HCT116 (cell line): ENCODE results near the gene RAPGEF1. TPM values are rescaled to one million over a fixed set of nuclear protein-coding genes. Genes with fewer than 3 reads are reported as not detected.

Experiments
- ATAC-seq: fragments of 200-7000 bp; cut with Tn5 transposase; 2 replicates; pipeline ENCODE4 v1.9.1; 2020; ENCODE audit warnings: mild to moderate bottlenecking, moderate library complexity
- BruUV-seq: library from RNA; stranded (reverse); fragments of 400-500 nt; replicated peaks from 2 replicates; lab custom pipeline; 2021; lab: Mats Ljungman, UMichigan
- CTCF ChIA-PET: fragments of 300-600 bp; sonication (Branson Sonifier 250); formaldehyde crosslinking; loops from one replicate; lab custom pipeline; 2021; ENCODE audit warnings: antibody characterized with exemption; lab: Charles Lee
- POLR2A ChIA-PET: fragments of 300-600, 350-600 bp; sonication (Branson Sonifier 250); formaldehyde crosslinking; loops from one replicate; lab custom pipeline; 2021; ENCODE audit warnings: antibody characterized with exemption; lab: Charles Lee
- RAD21 ChIA-PET, 2 experiments: fragments of 300-600 bp; sonication (Branson Sonifier 250); formaldehyde crosslinking; loops; one replicate each; lab custom pipeline; 2023; ENCODE audit warnings: low total read pairs in 2 of 2; ENCODE audit not compliant: uncharacterized antibody in 2 of 2, unreplicated experiment in 2 of 2, low non-redundant PET in 1 of 2; lab: Charles Lee
- DNase-seq: peaks from one replicate; pipeline ENCODE4 v3.0.0-alpha.2; 2010; ENCODE audit warnings: low read depth, low spot score
- H2AFZ ChIP-seq: fragments of 200-600 bp; shearing (Covaris generic), sonication (generic); 2 replicates; pipeline ENCODE4 v1.6.1; 2017; ENCODE audit warnings: low read depth, mixed run types, mixed read lengths, antibody characterized with exemption, low read length; ENCODE audit not compliant: poor library complexity, severe bottlenecking
- H3K27ac ChIP-seq: 2 replicates; pipeline ENCODE4 v1.5.1; 2012; ENCODE audit warnings: low read depth, low read length
- H3K27me3 ChIP-seq: fragments of 200-600 bp; sonication (generic); 2 replicates; pipeline ENCODE4 v1.6.1; 2016; ENCODE audit warnings: mixed run types, low read length, mixed read lengths; ENCODE audit not compliant: insufficient read depth
- H3K36me3 ChIP-seq, 2 experiments: fragments of 200-500 bp in 1 of 2; fragments of 200-600 bp in 1 of 2; sonication (Bioruptor generic) in 1 of 2; sonication (generic) in 1 of 2; 2 replicates each; pipeline versions ENCODE4 v1.5.1 to v1.6.1; 2014 to 2016; ENCODE audit warnings: low read length in 2 of 2, inconsistent platforms in 1 of 2, mixed read lengths in 1 of 2, mixed run types in 1 of 2; ENCODE audit not compliant: insufficient read depth in 2 of 2, control insufficient read depth in 1 of 2
- H3K4me1 ChIP-seq, 2 experiments: fragments of 200-600 bp in 1 of 2; sonication (generic) in 1 of 2; 2 replicates each; pipeline versions ENCODE4 v1.5.1 to v1.6.1; 2012 to 2017; ENCODE audit warnings: low read length in 2 of 2, inconsistent platforms in 1 of 2, mild to moderate bottlenecking in 1 of 2, mixed read lengths in 1 of 2, mixed run types in 1 of 2, moderate library complexity in 1 of 2; ENCODE audit not compliant: insufficient read depth in 2 of 2, control insufficient read depth in 1 of 2
- H3K4me2 ChIP-seq: fragments of 200-600 bp; sonication (generic); 2 replicates; pipeline ENCODE4 v1.6.1; 2017; ENCODE audit warnings: mixed run types, low read length, mixed read lengths
- H3K4me3 ChIP-seq, 2 experiments: fragments of 200-600 bp in 1 of 2; sonication (generic) in 1 of 2; replicated peaks in 1 of 2; 2 replicates each; pipeline ENCODE4 v1.5.1; 2011 to 2016; ENCODE audit warnings: low read length in 2 of 2, control low read depth in 1 of 2, low read depth in 1 of 2, mild to moderate bottlenecking in 1 of 2, mixed read lengths in 1 of 2, mixed run types in 1 of 2
- H3K79me2 ChIP-seq: fragments of 200-600 bp; sonication (generic); 2 replicates; pipeline ENCODE4 v1.6.1; 2017; ENCODE audit warnings: mild to moderate bottlenecking, mixed run types, low read length, moderate library complexity, mixed read lengths; ENCODE audit not compliant: insufficient read depth
- H3K9ac ChIP-seq: fragments of 200-600 bp; sonication (generic); 2 replicates; pipeline ENCODE4 v1.6.1; 2016; ENCODE audit warnings: low read length, mixed read lengths
- H3K9me2 ChIP-seq: fragments of 200-600 bp; sonication (generic), shearing (Covaris generic); 2 replicates; pipeline ENCODE4 v1.6.1; 2017; ENCODE audit warnings: mixed run types, mild to moderate bottlenecking, moderate library complexity; ENCODE audit not compliant: insufficient read depth
- H3K9me3 ChIP-seq, 2 experiments: fragments of 200-500 bp in 1 of 2; fragments of 200-600 bp in 1 of 2; sonication (Bioruptor generic) in 1 of 2; sonication (generic) in 1 of 2; 2 replicates each; pipeline ENCODE4 v1.6.1; 2014 to 2017; ENCODE audit warnings: low read length in 2 of 2, mixed read lengths in 2 of 2, inconsistent platforms in 1 of 2, low read depth in 1 of 2, mild to moderate bottlenecking in 1 of 2, mixed run types in 1 of 2, moderate library complexity in 1 of 2; ENCODE audit not compliant: control insufficient read depth in 1 of 2, insufficient read depth in 1 of 2
- H4K20me1 ChIP-seq: fragments of 200-600 bp; sonication (generic), shearing (Covaris generic); 2 replicates; pipeline ENCODE4 v1.6.1; 2017; ENCODE audit warnings: mixed run types, mild to moderate bottlenecking, moderate library complexity; ENCODE audit not compliant: insufficient read depth
- CEBPB ChIP-seq: IDR thresholded peaks from 2 replicates; pipeline ENCODE4 v1.6.1; 2012; ENCODE audit warnings: low read depth
- EGR1 ChIP-seq: IDR thresholded peaks from 2 replicates; pipeline ENCODE4 v1.6.1; 2012; ENCODE audit warnings: low read depth
- EZH2 ChIP-seq: fragments of 200-600 bp; sonication (generic); IDR thresholded peaks from 2 replicates; pipeline ENCODE4 v1.6.1; 2017; ENCODE audit warnings: antibody characterized with exemption, mixed run types
- FOSL1 ChIP-seq: IDR thresholded peaks from 2 replicates; pipeline ENCODE4 v1.6.1; 2012; ENCODE audit warnings: low read depth
- JUND ChIP-seq: IDR thresholded peaks from 2 replicates; pipeline ENCODE4 v1.6.1; 2012
- TCF7L2 ChIP-seq: IDR thresholded peaks from 2 replicates; pipeline ENCODE4 v1.7.0; 2011; ENCODE audit warnings: borderline replicate concordance, inconsistent platforms; ENCODE audit not compliant: insufficient read depth, insufficient read length; ENCODE audit errors: extremely low read depth
- YY1 ChIP-seq: IDR thresholded peaks from 2 replicates; pipeline ENCODE4 v1.6.1; 2011; ENCODE audit warnings: low read length, low read depth, moderate library complexity, mild to moderate bottlenecking; ENCODE audit not compliant: insufficient replicate concordance; ENCODE audit errors: extremely low read depth
- ZFX ChIP-seq: fragments of 450-650 bp; IDR thresholded peaks from 2 replicates; pipeline ENCODE4 v1.6.1; 2017
- intact Hi-C: fragments of 100-400 bp; cut with micrococcal nuclease; formaldehyde crosslinking; loops from 2 replicates; pipeline ENCODE4 v1.10.0; 2022
- total RNA-seq: library from RNA; stranded (reverse); gene quantifications from one replicate; pipeline ENCODE4 v1.2.1, GENCODE V29; 2021; ENCODE audit not compliant: unreplicated experiment
- TF ChIP-seq, protein P1 (sequence below), 3 experiments: fragments of 200-600 bp in 1 of 3; sonication (generic) in 1 of 3; IDR thresholded peaks in 2 of 3; conservative IDR thresholded peaks in 1 of 3; 2 replicates each; pipeline ENCODE4 v1.5.1; 2012 to 2017; ENCODE audit warnings: low read depth in 2 of 3, low read length in 2 of 3, antibody characterized with exemption in 1 of 3, borderline replicate concordance in 1 of 3, control low read depth in 1 of 3, mild to moderate bottlenecking in 1 of 3, mixed read lengths in 1 of 3, mixed run types in 1 of 3, moderate library complexity in 1 of 3; ENCODE audit not compliant: insufficient read depth in 1 of 3
- TF ChIP-seq, protein P2 (sequence below): IDR thresholded peaks from 2 replicates; pipeline ENCODE4 v1.6.1; 2012
- TF ChIP-seq, protein P3 (sequence below): IDR thresholded peaks from 2 replicates; pipeline ENCODE4 v1.6.1; 2012; ENCODE audit warnings: low read depth

The RAPGEF1 gene
- total RNA-seq, 1 experiment from 2014 or later: 43.0 TPM

DNA sequence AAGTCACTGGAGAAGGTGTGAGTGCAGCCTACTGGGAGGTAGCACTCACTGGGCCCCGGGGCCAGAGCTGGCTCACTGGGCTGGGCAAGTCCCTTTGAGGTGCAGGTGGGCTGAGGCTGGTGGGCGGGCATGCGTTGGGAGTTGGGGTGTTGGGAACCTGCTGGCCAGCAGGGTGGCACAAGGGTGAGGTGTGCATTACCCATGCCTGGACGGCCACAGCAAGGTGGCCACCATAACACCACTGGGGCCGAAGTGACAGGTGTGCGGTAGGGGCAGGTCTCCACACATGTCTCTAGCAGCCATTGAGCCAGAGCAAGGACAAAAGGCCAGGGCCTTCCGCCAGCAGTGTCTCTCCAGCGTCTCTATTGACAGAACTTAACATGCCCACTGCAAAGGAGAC, 172.0 kb downstream of the RAPGEF1 start:
- H2AFZ ChIP-seq: no peak overlapping the region
- H3K9ac ChIP-seq: no peak overlapping the region
- H3K27ac ChIP-seq: no peak overlapping the region
- H3K9me2 ChIP-seq: no peaks in the 10 kb centered on the region
- H3K9me3 ChIP-seq: no peaks in the 10 kb centered on the region; a peak in 1 of 4 replicates
- no peak for DNase-seq
- ChIA-PET POLR2A (no interaction called here), CTCF (no interaction called here), RAD21 (no interaction called here)
- no peaks in the 10 kb centered on the region for H4K20me1 ChIP-seq
- no peak for ATAC-seq
- TF ChIP-seq CEBPB (no peak), JUND (no peak), EGR1 (no peak), YY1 (no peak), EZH2 (no peak)
- TF ChIP-seq, protein P1, sequence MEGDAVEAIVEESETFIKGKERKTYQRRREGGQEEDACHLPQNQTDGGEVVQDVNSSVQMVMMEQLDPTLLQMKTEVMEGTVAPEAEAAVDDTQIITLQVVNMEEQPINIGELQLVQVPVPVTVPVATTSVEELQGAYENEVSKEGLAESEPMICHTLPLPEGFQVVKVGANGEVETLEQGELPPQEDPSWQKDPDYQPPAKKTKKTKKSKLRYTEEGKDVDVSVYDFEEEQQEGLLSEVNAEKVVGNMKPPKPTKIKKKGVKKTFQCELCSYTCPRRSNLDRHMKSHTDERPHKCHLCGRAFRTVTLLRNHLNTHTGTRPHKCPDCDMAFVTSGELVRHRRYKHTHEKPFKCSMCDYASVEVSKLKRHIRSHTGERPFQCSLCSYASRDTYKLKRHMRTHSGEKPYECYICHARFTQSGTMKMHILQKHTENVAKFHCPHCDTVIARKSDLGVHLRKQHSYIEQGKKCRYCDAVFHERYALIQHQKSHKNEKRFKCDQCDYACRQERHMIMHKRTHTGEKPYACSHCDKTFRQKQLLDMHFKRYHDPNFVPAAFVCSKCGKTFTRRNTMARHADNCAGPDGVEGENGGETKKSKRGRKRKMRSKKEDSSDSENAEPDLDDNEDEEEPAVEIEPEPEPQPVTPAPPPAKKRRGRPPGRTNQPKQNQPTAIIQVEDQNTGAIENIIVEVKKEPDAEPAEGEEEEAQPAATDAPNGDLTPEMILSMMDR (IDR thresholded peaks at IDR 0.05 in 2 of 3, conservative IDR thresholded peaks at IDR 0.05 in 1 of 3; ENCODE audit: borderline replicate concordance in 1 of 3, insufficient read depth in 1 of 3, low read depth in 2 of 3, low read length in 2 of 3): no peak
- no peaks in the 10 kb centered on the region for H3K36me3 ChIP-seq
- H3K4me3 ChIP-seq: no peak overlapping the region
- intact Hi-C loops: no loop called here
- BruUV-seq: no TSS peak
- no peaks in the 10 kb centered on the region for H3K27me3 ChIP-seq
- H3K79me2 ChIP-seq: no peaks in the 10 kb centered on the region
- no peaks in the 10 kb centered on the region for H3K4me1 ChIP-seq
- no peak overlapping the region for H3K4me2 ChIP-seq

- H3K4me3 ChIP-seq: no peak overlapping the region
- no TSS peak for BruUV-seq
- ChIA-PET RAD21 (no interaction called here), POLR2A (no interaction called here), CTCF (no interaction called here)
- no peaks in the 10 kb centered on the region for H3K4me1 ChIP-seq
- no peaks in the 10 kb centered on the region for H4K20me1 ChIP-seq
- H3K9ac ChIP-seq: no peak overlapping the region
- no peak overlapping the region for H3K4me2 ChIP-seq
- H3K36me3 ChIP-seq: no peaks in the 10 kb centered on the region
- DNase-seq (no peak), ATAC-seq (no peak)
- peaks cover 0 to 4% of the 10 kb centered on the region in 2 experiments; a peak in 1 of 4 replicates for H3K9me3 ChIP-seq
- no peak overlapping the region for H2AFZ ChIP-seq
- H3K9me2 ChIP-seq: no peaks in the 10 kb centered on the region
- intact Hi-C loops: no loop called here
- H3K27ac ChIP-seq: no peak overlapping the region
- no peaks in the 10 kb centered on the region for H3K27me3 ChIP-seq
- no peaks in the 10 kb centered on the region for H3K79me2 ChIP-seq
- TF ChIP-seq, protein P2, sequence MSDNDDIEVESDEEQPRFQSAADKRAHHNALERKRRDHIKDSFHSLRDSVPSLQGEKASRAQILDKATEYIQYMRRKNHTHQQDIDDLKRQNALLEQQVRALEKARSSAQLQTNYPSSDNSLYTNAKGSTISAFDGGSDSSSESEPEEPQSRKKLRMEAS: no peak
- TF ChIP-seq TCF7L2 (no peak), ZFX (no peak), JUND (no peak), EGR1 (no peak), FOSL1 (no peak), EZH2 (no peak)
- TF ChIP-seq, protein P1 (IDR thresholded peaks at IDR 0.05 in 2 of 3, conservative IDR thresholded peaks at IDR 0.05 in 1 of 3; ENCODE audit: borderline replicate concordance in 1 of 3, insufficient read depth in 1 of 3, low read depth in 2 of 3, low read length in 2 of 3): no peak
- TF ChIP-seq, protein P3, sequence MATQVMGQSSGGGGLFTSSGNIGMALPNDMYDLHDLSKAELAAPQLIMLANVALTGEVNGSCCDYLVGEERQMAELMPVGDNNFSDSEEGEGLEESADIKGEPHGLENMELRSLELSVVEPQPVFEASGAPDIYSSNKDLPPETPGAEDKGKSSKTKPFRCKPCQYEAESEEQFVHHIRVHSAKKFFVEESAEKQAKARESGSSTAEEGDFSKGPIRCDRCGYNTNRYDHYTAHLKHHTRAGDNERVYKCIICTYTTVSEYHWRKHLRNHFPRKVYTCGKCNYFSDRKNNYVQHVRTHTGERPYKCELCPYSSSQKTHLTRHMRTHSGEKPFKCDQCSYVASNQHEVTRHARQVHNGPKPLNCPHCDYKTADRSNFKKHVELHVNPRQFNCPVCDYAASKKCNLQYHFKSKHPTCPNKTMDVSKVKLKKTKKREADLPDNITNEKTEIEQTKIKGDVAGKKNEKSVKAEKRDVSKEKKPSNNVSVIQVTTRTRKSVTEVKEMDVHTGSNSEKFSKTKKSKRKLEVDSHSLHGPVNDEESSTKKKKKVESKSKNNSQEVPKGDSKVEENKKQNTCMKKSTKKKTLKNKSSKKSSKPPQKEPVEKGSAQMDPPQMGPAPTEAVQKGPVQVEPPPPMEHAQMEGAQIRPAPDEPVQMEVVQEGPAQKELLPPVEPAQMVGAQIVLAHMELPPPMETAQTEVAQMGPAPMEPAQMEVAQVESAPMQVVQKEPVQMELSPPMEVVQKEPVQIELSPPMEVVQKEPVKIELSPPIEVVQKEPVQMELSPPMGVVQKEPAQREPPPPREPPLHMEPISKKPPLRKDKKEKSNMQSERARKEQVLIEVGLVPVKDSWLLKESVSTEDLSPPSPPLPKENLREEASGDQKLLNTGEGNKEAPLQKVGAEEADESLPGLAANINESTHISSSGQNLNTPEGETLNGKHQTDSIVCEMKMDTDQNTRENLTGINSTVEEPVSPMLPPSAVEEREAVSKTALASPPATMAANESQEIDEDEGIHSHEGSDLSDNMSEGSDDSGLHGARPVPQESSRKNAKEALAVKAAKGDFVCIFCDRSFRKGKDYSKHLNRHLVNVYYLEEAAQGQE: no peak
Observed at GRCh38 chr9:131566158-131566557, 173.7 kb downstream of the RAPGEF1 start.
